GM23248 (cell line): ENCODE results near the gene P3H4.

ENCODE experiments used
- EZH2 ChIP-seq: fragments of 200-600 bp; sonication (generic); IDR thresholded peaks from 2 replicates; pipeline ENCODE4 v1.6.1; 2018; ENCODE audit warnings: antibody characterized with exemption, mild to moderate bottlenecking; ENCODE audit not compliant: insufficient read depth, poor library complexity, severe bottlenecking
- EZH2phosphoT487 ChIP-seq: fragments of 200-600 bp; sonication (generic); IDR thresholded peaks from 2 replicates; pipeline ENCODE4 v1.6.1; 2018; ENCODE audit warnings: antibody characterized with exemption, moderate library complexity, mild to moderate bottlenecking, low read depth; ENCODE audit not compliant: insufficient read depth

- TF ChIP-seq EZH2 (no peak), EZH2phosphoT487 (no peak)
Observed at GRCh38 chr17:41849251-41849990, 37.7 kb upstream of the P3H4 start.
